Heart right ventricle (tissue), 16 donors: ENCODE data around the gene NFKBIL1. TPM values are rescaled to one million over a fixed set of nuclear protein-coding genes. Genes with fewer than 3 reads are reported as not detected.
A peak's percentile ranks its signal among the peaks of the same experiment; 100 is the strongest.

Experiments used
- ATAC-seq, 8 donors: fragments of 200-7000 bp; cut with Tn5 transposase; one replicate each; pipeline ENCODE4 v1.9.1; 2020; ENCODE audit warnings: mild to moderate bottlenecking in 8 of 8, moderate library complexity in 8 of 8, moderate number of reproducible peaks in 1 of 8
- DNase-seq, 2 donors: peaks; one replicate each; pipeline ENCODE4 v3.0.0-alpha.2; 2020
- H3K27ac ChIP-seq, 10 donors: fragments of 200-600 bp; sonication (generic) in 2 of 10; one replicate each; pipeline versions ENCODE4 v1.5.0 to v1.8.0; 2020 to 2022; ENCODE audit warnings: mild to moderate bottlenecking in 3 of 10
- H3K27me3 ChIP-seq, 7 donors: fragments of 200-600 bp; one replicate each; pipeline ENCODE4 v1.8.0; 2021 to 2022; ENCODE audit warnings: mild to moderate bottlenecking in 2 of 7
- H3K36me3 ChIP-seq, 9 donors: fragments of 200-600 bp; sonication (generic) in 1 of 9; one replicate each; pipeline versions ENCODE4 v1.5.0 to v1.8.0; 2020 to 2022; ENCODE audit warnings: mild to moderate bottlenecking in 2 of 9
- H3K4me1 ChIP-seq, 9 donors: fragments of 200-600 bp; sonication (generic) in 1 of 9; one replicate each; pipeline versions ENCODE4 v1.5.0 to v1.8.0; 2020 to 2022; ENCODE audit warnings: mild to moderate bottlenecking in 4 of 9
- H3K4me3 ChIP-seq, 10 donors: fragments of 200-600 bp; sonication (generic) in 2 of 10; one replicate each; pipeline versions ENCODE4 v1.5.0 to v1.8.0; 2020 to 2022; ENCODE audit warnings: mild to moderate bottlenecking in 7 of 10, moderate library complexity in 2 of 10
- H3K9me3 ChIP-seq, 11 donors: fragments of 200-600 bp in 10 of 11; sonication (generic) in 2 of 11; one replicate each; pipeline versions ENCODE4 v1.5.0 to v1.8.0; 2013 to 2022; ENCODE audit warnings: mild to moderate bottlenecking in 2 of 11, control low read depth in 1 of 11, moderate library complexity in 1 of 11
- WGBS, 2 donors: extraction: QIAGEN DNeasy Blood & Tissue Kit; methylation state at CpG; one replicate each; pipeline ENCODE4 v1.1.7; 2013; ENCODE audit warnings: inconsistent platforms in 1 of 2; 5-methylcytosine and 5-hydroxymethylcytosine counted together
- intact Hi-C, 10 donors: fragments of 100-400 bp; cut with DNase I; formaldehyde crosslinking; loops; one replicate each; pipeline versions ENCODE4 v1.11.1 to v1.14.2; 2022
- polyA plus RNA-seq, 2 donors: library from polyadenylated mRNA; stranded (reverse); fragments of 200-250 nt; gene quantifications; one replicate each; pipeline ENCODE4 v1.2.3, GENCODE V29; 2013
- total RNA-seq, 10 donors: library from RNA; stranded (reverse); fragmentation: NEBNext Ultra II Directional in 3 of 10; extraction: Animal tissue kit (Norgen Biotek cat#: 25700) in 3 of 10; gene quantifications; one replicate each; pipeline versions ENCODE4 v1.2.1 to v1.2.4, GENCODE V29; 2021 to 2023
- TF ChIP-seq, protein P1 (sequence below), 9 donors: fragments of 200-600 bp; sonication (generic) in 2 of 9; IDR thresholded peaks; one replicate each; pipeline versions ENCODE4 v1.5.0 to v1.8.0; 2021 to 2022; ENCODE audit warnings: antibody characterized with exemption in 9 of 9, mild to moderate bottlenecking in 5 of 9, moderate library complexity in 1 of 9
- donor health status: Arrhythmogenic right ventricular cardiomyopathy.
- donor health status: ischemic (EF 13 %, LVEDD 7.1; RV severe dilation, severe dysfunction).
- donor health status: healthy with polysubstance abuse.
- donor health status: DM: no; HTN: yes; CAD: no.
- donor health status: DM: no; HTN: no; CAD: no.
- donor health status: ischemic (EF 25% LVEDD 6.9; RV normal size, moderate dysfunction).
- donor health status: ischemic (EF 25% LVEDD 5.7; RV mildly dilated, moderate dysfunction).
- donor health status: healthy.
- donor health status: DM: yes; HTN: yes; CAD: no.
- donor health status: Ischemic cardiomyopathy.
- donor health status: ischemic (EF 35%, LVEDD 5.7; RV mildly dilated, moderate dysfunction).
- donor health status: nonischemic (EF 11% LVEDD 7.7; RV severe dilation, severe dysfunction).
- donor health status: DM: yes; HTN: yes; CAD: no.
- donor health status: PGD.
- donor health status: ischemic (EF 29% LVEDD 5.4; RV normal size, mild dysfunction).
- donor health status: nonischemic (EF 23%, LVEDD 6.1; RV moderate dilation, normal function).

The NFKBIL1 gene
- total and polyA plus RNA-seq, 12 donors: 9.7 to 22.2 (median 12.1) TPM

GRCh38 chr6:31538805-31539400 lies 8.5 kb upstream of the NFKBIL1 start:
- no peaks in the 10 kb centered on the region for H3K27me3 ChIP-seq
- no peak for DNase-seq
- no peaks in the 10 kb centered on the region for H3K9me3 ChIP-seq
- peak overlapping the region in 3 of 10 donors; percentile 80 to 87 (median 82) for H3K4me3 ChIP-seq
- TF ChIP-seq, protein P1, sequence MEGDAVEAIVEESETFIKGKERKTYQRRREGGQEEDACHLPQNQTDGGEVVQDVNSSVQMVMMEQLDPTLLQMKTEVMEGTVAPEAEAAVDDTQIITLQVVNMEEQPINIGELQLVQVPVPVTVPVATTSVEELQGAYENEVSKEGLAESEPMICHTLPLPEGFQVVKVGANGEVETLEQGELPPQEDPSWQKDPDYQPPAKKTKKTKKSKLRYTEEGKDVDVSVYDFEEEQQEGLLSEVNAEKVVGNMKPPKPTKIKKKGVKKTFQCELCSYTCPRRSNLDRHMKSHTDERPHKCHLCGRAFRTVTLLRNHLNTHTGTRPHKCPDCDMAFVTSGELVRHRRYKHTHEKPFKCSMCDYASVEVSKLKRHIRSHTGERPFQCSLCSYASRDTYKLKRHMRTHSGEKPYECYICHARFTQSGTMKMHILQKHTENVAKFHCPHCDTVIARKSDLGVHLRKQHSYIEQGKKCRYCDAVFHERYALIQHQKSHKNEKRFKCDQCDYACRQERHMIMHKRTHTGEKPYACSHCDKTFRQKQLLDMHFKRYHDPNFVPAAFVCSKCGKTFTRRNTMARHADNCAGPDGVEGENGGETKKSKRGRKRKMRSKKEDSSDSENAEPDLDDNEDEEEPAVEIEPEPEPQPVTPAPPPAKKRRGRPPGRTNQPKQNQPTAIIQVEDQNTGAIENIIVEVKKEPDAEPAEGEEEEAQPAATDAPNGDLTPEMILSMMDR (IDR thresholded peaks at IDR 0.05): no peak
- intact Hi-C loops: no loop called here
- ATAC-seq: no peak
- WGBS, 2 donors: 44 to 51% methylated on average over 6 of the region's 6 CpGs
- H3K27ac ChIP-seq: peak overlapping the region in 4 of 10 donors; percentile 26 to 98 (median 95)
- H3K36me3 ChIP-seq: peaks cover 0 to 66% (median 56%) of the 10 kb centered on the region in 9 donors
- H3K4me1 ChIP-seq: peaks cover 22 to 55% (median 37%) of the 10 kb centered on the region in 9 donors

GRCh38 chr6:31540640-31541039 lies 6.8 kb upstream of the NFKBIL1 start:
- Histone ChIP-seq H3K4me3 (peak overlapping the region; percentile 42 to 87 (median 73)), H3K9me3 (no peaks in the 10 kb centered on the region), H3K36me3 (peaks cover 0 to 48% (median 40%) of the 10 kb centered on the region in 9 donors), H3K4me1 (peaks cover 22 to 54% (median 37%) of the 10 kb centered on the region in 9 donors), H3K27me3 (no peaks in the 10 kb centered on the region), H3K27ac (peak overlapping the region in 8 of 10 donors; percentile 88 to 100 (median 95))
- TF ChIP-seq, protein P1 (IDR thresholded peaks at IDR 0.05): no peak
- no peak for ATAC-seq
- intact Hi-C loops: loop anchor here in 6 of 10 donors (2.0 to 10.0 kb wide), 7 partner anchors 42 to 414 kb away; partner anchors contain the start of genes MICB (in 4 of the 6), NELFE (in 3 of the 6), SKIC2 (in 3 of the 6) and CSNK2B (in 1 of the 6)
- WGBS, 2 donors: 13 to 15% methylated on average over 4 of the region's 4 CpGs
- no peak for DNase-seq

- H3K36me3 ChIP-seq: peaks cover 0 to 43% (median 35%) of the 10 kb centered on the region in 9 donors
- TF ChIP-seq, protein P1 (IDR thresholded peaks at IDR 0.05): no peak
- 0 to 1% methylated on average over 21 of the region's 21 CpGs for WGBS, 2 donors
- peaks cover 22 to 52% (median 40%) of the 10 kb centered on the region in 9 donors for H3K4me1 ChIP-seq
- ATAC-seq (peak; percentile 5 to 54 (median 30)), DNase-seq (peak in 1 of 2 donors; percentile 58)
- H3K4me3 ChIP-seq: peak overlapping the region; percentile 42 to 87 (median 73)
- peak overlapping the region; percentile 81 to 100 (median 93) for H3K27ac ChIP-seq
- no peaks in the 10 kb centered on the region for H3K27me3 ChIP-seq
- H3K9me3 ChIP-seq: no peaks in the 10 kb centered on the region
- intact Hi-C loops: loop anchor here in 6 of 10 donors (2.0 to 10.0 kb wide), 7 partner anchors 42 to 414 kb away; partner anchors contain the start of genes MICB (in 4 of the 6), NELFE (in 3 of the 6), SKIC2 (in 3 of the 6) and CSNK2B (in 1 of the 6)
Measured at GRCh38 chr6:31541059-31541657, 6.2 kb upstream of the NFKBIL1 start.
